ENCODE measurements around the gene CD160.

Gene CD160

DNA sequence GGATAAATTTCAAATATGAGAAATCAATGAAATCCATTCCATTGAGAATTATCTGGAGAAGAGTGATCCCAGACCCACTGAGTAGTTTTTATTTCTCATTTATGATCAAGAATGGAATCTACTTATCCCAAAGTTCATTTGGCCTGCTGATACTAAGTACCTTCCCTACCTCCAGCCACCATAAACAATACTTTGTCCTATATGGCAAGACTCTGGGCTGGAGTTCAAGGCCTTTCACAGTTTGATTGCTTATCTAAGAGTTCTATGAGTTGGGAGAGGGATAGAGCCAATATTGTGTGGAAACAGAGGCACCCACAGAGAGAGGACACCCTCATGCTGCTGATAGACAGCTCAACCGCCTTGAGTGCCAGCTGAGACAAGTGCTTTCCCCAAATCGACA, 17.2 kb upstream of the CD160 start:
- no peak for TF ChIP-seq ISL1 (CRISPR knock-in tag; IDR thresholded peaks at IDR 0.05)
- TF ChIP-seq OSR1 (CRISPR knock-in tag; IDR thresholded peaks at IDR 0.05): no peak
- TF ChIP-seq, protein P1, sequence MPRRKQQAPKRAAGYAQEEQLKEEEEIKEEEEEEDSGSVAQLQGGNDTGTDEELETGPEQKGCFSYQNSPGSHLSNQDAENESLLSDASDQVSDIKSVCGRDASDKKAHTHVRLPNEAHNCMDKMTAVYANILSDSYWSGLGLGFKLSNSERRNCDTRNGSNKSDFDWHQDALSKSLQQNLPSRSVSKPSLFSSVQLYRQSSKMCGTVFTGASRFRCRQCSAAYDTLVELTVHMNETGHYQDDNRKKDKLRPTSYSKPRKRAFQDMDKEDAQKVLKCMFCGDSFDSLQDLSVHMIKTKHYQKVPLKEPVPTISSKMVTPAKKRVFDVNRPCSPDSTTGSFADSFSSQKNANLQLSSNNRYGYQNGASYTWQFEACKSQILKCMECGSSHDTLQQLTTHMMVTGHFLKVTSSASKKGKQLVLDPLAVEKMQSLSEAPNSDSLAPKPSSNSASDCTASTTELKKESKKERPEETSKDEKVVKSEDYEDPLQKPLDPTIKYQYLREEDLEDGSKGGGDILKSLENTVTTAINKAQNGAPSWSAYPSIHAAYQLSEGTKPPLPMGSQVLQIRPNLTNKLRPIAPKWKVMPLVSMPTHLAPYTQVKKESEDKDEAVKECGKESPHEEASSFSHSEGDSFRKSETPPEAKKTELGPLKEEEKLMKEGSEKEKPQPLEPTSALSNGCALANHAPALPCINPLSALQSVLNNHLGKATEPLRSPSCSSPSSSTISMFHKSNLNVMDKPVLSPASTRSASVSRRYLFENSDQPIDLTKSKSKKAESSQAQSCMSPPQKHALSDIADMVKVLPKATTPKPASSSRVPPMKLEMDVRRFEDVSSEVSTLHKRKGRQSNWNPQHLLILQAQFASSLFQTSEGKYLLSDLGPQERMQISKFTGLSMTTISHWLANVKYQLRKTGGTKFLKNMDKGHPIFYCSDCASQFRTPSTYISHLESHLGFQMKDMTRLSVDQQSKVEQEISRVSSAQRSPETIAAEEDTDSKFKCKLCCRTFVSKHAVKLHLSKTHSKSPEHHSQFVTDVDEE (CRISPR knock-in tag; IDR thresholded peaks at IDR 0.05): no peak
- no peak for TF ChIP-seq ZC3H10 (CRISPR knock-in tag; IDR thresholded peaks at IDR 0.05)
- no peak for TF ChIP-seq SNAI2 (CRISPR knock-in tag; IDR thresholded peaks at IDR 0.05)
- TF ChIP-seq, protein P2, sequence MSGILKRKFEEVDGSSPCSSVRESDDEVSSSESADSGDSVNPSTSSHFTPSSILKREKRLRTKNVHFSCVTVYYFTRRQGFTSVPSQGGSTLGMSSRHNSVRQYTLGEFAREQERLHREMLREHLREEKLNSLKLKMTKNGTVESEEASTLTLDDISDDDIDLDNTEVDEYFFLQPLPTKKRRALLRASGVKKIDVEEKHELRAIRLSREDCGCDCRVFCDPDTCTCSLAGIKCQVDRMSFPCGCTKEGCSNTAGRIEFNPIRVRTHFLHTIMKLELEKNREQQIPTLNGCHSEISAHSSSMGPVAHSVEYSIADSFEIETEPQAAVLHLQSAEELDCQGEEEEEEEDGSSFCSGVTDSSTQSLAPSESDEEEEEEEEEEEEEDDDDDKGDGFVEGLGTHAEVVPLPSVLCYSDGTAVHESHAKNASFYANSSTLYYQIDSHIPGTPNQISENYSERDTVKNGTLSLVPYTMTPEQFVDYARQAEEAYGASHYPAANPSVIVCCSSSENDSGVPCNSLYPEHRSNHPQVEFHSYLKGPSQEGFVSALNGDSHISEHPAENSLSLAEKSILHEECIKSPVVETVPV (CRISPR knock-in tag; IDR thresholded peaks at IDR 0.05): no peak
- no peak for TF ChIP-seq CSDC2 (CRISPR knock-in tag; IDR thresholded peaks at IDR 0.05)
- no peak for TF ChIP-seq TCF4 (CRISPR knock-in tag; IDR thresholded peaks at IDR 0.05; ENCODE audit: borderline replicate concordance)
- TF ChIP-seq ZFP3 (CRISPR knock-in tag; IDR thresholded peaks at IDR 0.05): no peak
- no peak for ATAC-seq

DNA sequence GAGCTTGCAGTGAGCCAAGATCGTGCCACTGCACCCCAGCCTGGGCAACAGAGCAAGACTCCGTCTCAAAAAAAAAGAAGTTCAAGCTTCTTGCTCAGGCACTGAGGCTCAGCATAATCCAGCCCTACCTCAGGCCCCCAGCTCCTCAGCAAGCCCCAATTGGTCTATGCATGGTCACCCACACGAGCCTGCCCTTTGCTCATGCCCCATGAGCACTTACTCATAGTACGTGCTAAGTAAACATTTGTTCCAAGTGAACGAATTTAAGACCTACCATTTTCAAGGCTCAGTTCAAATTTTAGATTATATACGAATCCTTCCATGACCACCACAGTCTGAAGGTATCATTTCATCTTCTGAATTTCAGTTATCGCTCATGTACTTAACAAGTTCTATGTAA, 16.5 kb upstream of the CD160 start:
- no peak for ATAC-seq
- TF ChIP-seq ZNF565 (CRISPR knock-in tag; conservative IDR thresholded peaks at IDR 0.05; ENCODE audit: low read depth) (no peak), OSR1 (CRISPR knock-in tag; IDR thresholded peaks at IDR 0.05) (no peak), CSDC2 (CRISPR knock-in tag; IDR thresholded peaks at IDR 0.05) (no peak), RARB (CRISPR knock-in tag; IDR thresholded peaks at IDR 0.05) (no peak), ZFP30 (CRISPR knock-in tag; IDR thresholded peaks at IDR 0.05) (no peak), GLIS3 (CRISPR knock-in tag; IDR thresholded peaks at IDR 0.05) (no peak), ZNF8 (CRISPR knock-in tag; IDR thresholded peaks at IDR 0.05) (no peak), PPARA (CRISPR knock-in tag; IDR thresholded peaks at IDR 0.05; ENCODE audit: borderline replicate concordance) (no peak), ZC3H10 (CRISPR knock-in tag; IDR thresholded peaks at IDR 0.05) (no peak), ARNTL (CRISPR knock-in tag; IDR thresholded peaks at IDR 0.05; ENCODE audit: borderline replicate concordance, low read depth) (no peak), SNAI2 (CRISPR knock-in tag; IDR thresholded peaks at IDR 0.05) (no peak), ZFP3 (CRISPR knock-in tag; IDR thresholded peaks at IDR 0.05) (no peak), BACH2 (CRISPR knock-in tag; IDR thresholded peaks at IDR 0.05; ENCODE audit: borderline replicate concordance) (no peak), ZNF70 (CRISPR knock-in tag; IDR thresholded peaks at IDR 0.05) (no peak)
- TF ChIP-seq, protein P3, sequence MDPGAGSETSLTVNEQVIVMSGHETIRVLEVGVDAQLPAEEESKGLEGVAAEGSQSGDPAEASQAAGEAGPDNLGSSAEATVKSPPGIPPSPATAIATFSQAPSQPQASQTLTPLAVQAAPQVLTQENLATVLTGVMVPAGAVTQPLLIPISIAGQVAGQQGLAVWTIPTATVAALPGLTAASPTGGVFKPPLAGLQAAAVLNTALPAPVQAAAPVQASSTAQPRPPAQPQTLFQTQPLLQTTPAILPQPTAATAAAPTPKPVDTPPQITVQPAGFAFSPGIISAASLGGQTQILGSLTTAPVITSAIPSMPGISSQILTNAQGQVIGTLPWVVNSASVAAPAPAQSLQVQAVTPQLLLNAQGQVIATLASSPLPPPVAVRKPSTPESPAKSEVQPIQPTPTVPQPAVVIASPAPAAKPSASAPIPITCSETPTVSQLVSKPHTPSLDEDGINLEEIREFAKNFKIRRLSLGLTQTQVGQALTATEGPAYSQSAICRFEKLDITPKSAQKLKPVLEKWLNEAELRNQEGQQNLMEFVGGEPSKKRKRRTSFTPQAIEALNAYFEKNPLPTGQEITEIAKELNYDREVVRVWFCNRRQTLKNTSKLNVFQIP (CRISPR knock-in tag; IDR thresholded peaks at IDR 0.05; ENCODE audit: borderline replicate concordance, low read depth): no peak
- TF ChIP-seq, protein P4, sequence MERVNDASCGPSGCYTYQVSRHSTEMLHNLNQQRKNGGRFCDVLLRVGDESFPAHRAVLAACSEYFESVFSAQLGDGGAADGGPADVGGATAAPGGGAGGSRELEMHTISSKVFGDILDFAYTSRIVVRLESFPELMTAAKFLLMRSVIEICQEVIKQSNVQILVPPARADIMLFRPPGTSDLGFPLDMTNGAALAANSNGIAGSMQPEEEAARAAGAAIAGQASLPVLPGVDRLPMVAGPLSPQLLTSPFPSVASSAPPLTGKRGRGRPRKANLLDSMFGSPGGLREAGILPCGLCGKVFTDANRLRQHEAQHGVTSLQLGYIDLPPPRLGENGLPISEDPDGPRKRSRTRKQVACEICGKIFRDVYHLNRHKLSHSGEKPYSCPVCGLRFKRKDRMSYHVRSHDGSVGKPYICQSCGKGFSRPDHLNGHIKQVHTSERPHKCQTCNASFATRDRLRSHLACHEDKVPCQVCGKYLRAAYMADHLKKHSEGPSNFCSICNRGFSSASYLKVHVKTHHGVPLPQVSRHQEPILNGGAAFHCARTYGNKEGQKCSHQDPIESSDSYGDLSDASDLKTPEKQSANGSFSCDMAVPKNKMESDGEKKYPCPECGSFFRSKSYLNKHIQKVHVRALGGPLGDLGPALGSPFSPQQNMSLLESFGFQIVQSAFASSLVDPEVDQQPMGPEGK (CRISPR knock-in tag; IDR thresholded peaks at IDR 0.05; ENCODE audit: borderline replicate concordance): no peak
- TF ChIP-seq, protein P2 (CRISPR knock-in tag; IDR thresholded peaks at IDR 0.05): no peak

DNA sequence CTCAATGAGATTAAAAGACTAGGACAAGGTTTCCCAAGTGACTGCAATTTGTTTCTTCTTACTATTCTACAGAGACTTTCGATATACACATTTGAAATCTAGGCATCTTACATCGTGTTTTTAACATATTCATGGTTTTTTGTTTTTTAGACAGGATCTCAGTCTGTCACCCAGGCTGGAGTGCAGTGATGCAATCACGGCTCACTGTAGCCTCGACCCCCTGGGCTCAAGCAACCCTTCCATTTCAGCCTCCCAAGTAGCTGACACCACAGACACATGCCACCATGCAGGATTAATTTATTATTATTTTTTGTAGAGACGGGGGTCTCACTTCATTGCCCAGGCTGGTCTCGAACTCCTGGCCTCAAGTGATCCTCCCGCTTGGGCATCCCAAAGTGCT, 13.7 kb upstream of the CD160 start:
- TF ChIP-seq BACH2 (CRISPR knock-in tag; IDR thresholded peaks at IDR 0.05; ENCODE audit: borderline replicate concordance): no peak
- no peak for TF ChIP-seq PPARA (CRISPR knock-in tag; IDR thresholded peaks at IDR 0.05; ENCODE audit: borderline replicate concordance)
- no peak for ATAC-seq

All from SK-N-SH treated with all-trans-retinoic acid at 6 μM for 48 hours (cell line).